ENCODE results near the gene ADCK1. TPM values are rescaled to one million over a fixed set of nuclear protein-coding genes. Genes with fewer than 3 reads are reported as not detected.
"Not testable (repeated sequence)": the region's sequence is repeated elsewhere in the genome, so short reads cannot be mapped to it uniquely, and the experiment has no call there.

Gene ADCK1
- total and polyA plus RNA-seq, 9 of the 15 experiments (the other 6 are each of a cell fraction or from before 2014, with no cell fraction given), result 2.8 to 8.9 (median 4.3) TPM

- H3K27me3 ChIP-seq (ENCODE audit: control insufficient read depth in 2 of 2, insufficient read depth in 2 of 2, low read length in 2 of 2); H3K9me1 ChIP-seq (ENCODE audit: control insufficient read depth, insufficient read depth, low read length); in situ Hi-C loops (cut with MboI); H3K9me3 ChIP-seq (replicated peaks; ENCODE audit: control insufficient read depth, insufficient read depth, low read depth, low read length); FAIRE-seq; H3K9ac ChIP-seq (ENCODE audit: insufficient read depth in 1 of 2, low read depth in 2 of 2, low read length in 2 of 2); H4K20me1 ChIP-seq (replicated peaks; ENCODE audit: control insufficient read depth, insufficient read depth, low read length); H3K36me3 ChIP-seq (ENCODE audit: control insufficient read depth, insufficient read depth, low read length); H3K4me1 ChIP-seq (replicated peaks in 1 of 2; ENCODE audit: control insufficient read depth in 2 of 2, insufficient read depth in 2 of 2, low read length in 2 of 2); H3K79me2 ChIP-seq (ENCODE audit: control insufficient read depth, insufficient read depth, low read length); H3K4me3 ChIP-seq; H2AFZ ChIP-seq (ENCODE audit: low read depth, low read length); H3K4me2 ChIP-seq (ENCODE audit: insufficient read depth, low read length); BruUV-seq (replicated peaks); H3K27ac ChIP-seq (ENCODE audit: extremely low read depth, low read depth, low read length); CTCF ChIA-PET (ENCODE audit: low intra/inter-chr PET ratio); TF ChIP-seq TEAD4 (CRISPR knock-in tag; IDR thresholded peaks at IDR 0.05; ENCODE audit: borderline replicate concordance): not testable (repeated sequence)
- ATAC-seq (peak; percentile 27; the same call in 2 of the 3 replicates), DNase-seq (ENCODE audit: extremely low read depth in 1 of 4, low spot score in 3 of 4) (peak in 1 of 4 experiments; percentile 44)
- WGBS (ENCODE audit: insufficient coverage, low coverage, missing lambda C conversion rate), result 10% methylated on average over 5 of the region's 6 CpGs
- POLR2A ChIA-PET, result interaction anchor here (0.7 to 1.2 kb wide), 2 partner anchors 9 kb away, joined by 3 to 4 read pairs; no protein-coding TSS in a partner anchor
- intact Hi-C loops (cut with micrococcal nuclease), result loop anchor here (10.0 kb wide), 1 partner anchor 158 kb away; no protein-coding TSS in a partner anchor
- TF ChIP-seq JUND (IDR thresholded peaks at IDR 0.05; ENCODE audit: borderline replicate concordance, low read depth, low read length) (peak; percentile 58), JUND (tag; IDR thresholded peaks at IDR 0.05; ENCODE audit: borderline replicate concordance, low read depth, low read length) (peak; percentile 30; the same call in 1 of the 3 replicates), DPF2 (IDR thresholded peaks at IDR 0.05) (peak; percentile 77), MTA2 (IDR thresholded peaks at IDR 0.05; ENCODE audit: low read depth) (peak; percentile 58; the same call in 1 of the 2 replicates), ARID1B (IDR thresholded peaks at IDR 0.05) (peak; percentile 87), SMARCC2 (IDR thresholded peaks at IDR 0.05; ENCODE audit: low read depth) (peak; percentile 56), CBFA2T3 (IDR thresholded peaks at IDR 0.05) (peak; percentile 88), FOSL1 (tag; conservative IDR thresholded peaks at IDR 0.05) (peak; percentile 64), CBFA2T2 (conservative IDR thresholded peaks at IDR 0.05) (peak; percentile 81), TAL1 (IDR thresholded peaks at IDR 0.05) (peak; percentile 78), TCF3 (CRISPR knock-in tag; IDR thresholded peaks at IDR 0.05) (peak; percentile 76), TRIM24 (IDR thresholded peaks at IDR 0.05) (peak; percentile 20 to 35; a peak in 2 of 4 replicates), SMARCE1 (IDR thresholded peaks at IDR 0.05) (peak; percentile 84), SOX6 (IDR thresholded peaks at IDR 0.05) (0 out of 2 replicates have a peak, but pooled peaks have one; percentile 20), NCOR1 (IDR thresholded peaks at IDR 0.05) (peak; percentile 72), SMARCA4 (IDR thresholded peaks at IDR 0.05) (peak; percentile 85), ADNP (tag; IDR thresholded peaks at IDR 0.05) (0 out of 2 replicates have a peak, but pooled peaks have one; percentile 33), KLF16 (IDR thresholded peaks at IDR 0.05) (peak; percentile 27; the same call in 1 of the 2 replicates), TEAD4 (IDR thresholded peaks at IDR 0.05; ENCODE audit: low read length) (peak; percentile 61), EP300 (IDR thresholded peaks at IDR 0.05; ENCODE audit: low read length) (peak; percentile 34; the same call in 1 of the 2 replicates), NFIC (IDR thresholded peaks at IDR 0.05) (peak; percentile 21; the same call in 1 of the 2 replicates)
- TF ChIP-seq, protein P1, sequence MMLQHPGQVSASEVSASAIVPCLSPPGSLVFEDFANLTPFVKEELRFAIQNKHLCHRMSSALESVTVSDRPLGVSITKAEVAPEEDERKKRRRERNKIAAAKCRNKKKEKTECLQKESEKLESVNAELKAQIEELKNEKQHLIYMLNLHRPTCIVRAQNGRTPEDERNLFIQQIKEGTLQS (IDR thresholded peaks at IDR 0.05), result peak; percentile 82
- TF ChIP-seq, protein P1 (CRISPR knock-in tag; conservative IDR thresholded peaks at IDR 0.05), result not testable (repeated sequence)
Measured at GRCh38 chr14:77812682-77813081, 12.8 kb downstream of the ADCK1 start.

Data from K562 (cell line).